Adrenal gland (tissue), 5 donors: ENCODE results near the gene BLTP3A.

Experiments
- CTCF ChIP-seq, 6 experiments: fragments of 450-650 bp in 4 of 6; fragments of 200-600 bp in 2 of 6; sonication (generic) in 1 of 6; IDR thresholded peaks; 1 replicate in 5 of 6; 2 replicates in 1 of 6; pipeline versions ENCODE4 v1.5.1 to v1.8.0; 2016 to 2021; ENCODE audit warnings: antibody characterized with exemption in 6 of 6, mild to moderate bottlenecking in 2 of 6, moderate library complexity in 1 of 6
- POLR2A ChIP-seq, 2 donors: fragments of 450-650 bp; IDR thresholded peaks; one replicate each; pipeline ENCODE4 v1.6.1; 2017; ENCODE audit warnings: antibody characterized with exemption in 2 of 2, mild to moderate bottlenecking in 2 of 2, moderate library complexity in 1 of 2
- donor health status: DM: no; HTN: no; CAD: no.

GRCh38 chr6:34791164-34791700, 651 bp upstream of the BLTP3A start:
- TF ChIP-seq POLR2A (IDR thresholded peaks at IDR 0.05) (no peak), CTCF (IDR thresholded peaks at IDR 0.05) (no peak)
